DND-41 (cell line): ENCODE data around the gene NPPB.

ENCODE experiments used
- EZH2 ChIP-seq: IDR thresholded peaks from 3 replicates; pipeline ENCODE4 v1.6.1; 2012; ENCODE audit warnings: borderline replicate concordance, low read depth, mild to moderate bottlenecking, moderate library complexity, low read length, inconsistent platforms; ENCODE audit not compliant: severe bottlenecking
- TF ChIP-seq, protein P1 (sequence below): IDR thresholded peaks from 2 replicates; pipeline ENCODE4 v1.5.1; 2012; ENCODE audit warnings: borderline replicate concordance, low read length, moderate library complexity, mild to moderate bottlenecking; ENCODE audit not compliant: poor library complexity, severe bottlenecking; ENCODE audit errors: extremely low read depth

DNA sequence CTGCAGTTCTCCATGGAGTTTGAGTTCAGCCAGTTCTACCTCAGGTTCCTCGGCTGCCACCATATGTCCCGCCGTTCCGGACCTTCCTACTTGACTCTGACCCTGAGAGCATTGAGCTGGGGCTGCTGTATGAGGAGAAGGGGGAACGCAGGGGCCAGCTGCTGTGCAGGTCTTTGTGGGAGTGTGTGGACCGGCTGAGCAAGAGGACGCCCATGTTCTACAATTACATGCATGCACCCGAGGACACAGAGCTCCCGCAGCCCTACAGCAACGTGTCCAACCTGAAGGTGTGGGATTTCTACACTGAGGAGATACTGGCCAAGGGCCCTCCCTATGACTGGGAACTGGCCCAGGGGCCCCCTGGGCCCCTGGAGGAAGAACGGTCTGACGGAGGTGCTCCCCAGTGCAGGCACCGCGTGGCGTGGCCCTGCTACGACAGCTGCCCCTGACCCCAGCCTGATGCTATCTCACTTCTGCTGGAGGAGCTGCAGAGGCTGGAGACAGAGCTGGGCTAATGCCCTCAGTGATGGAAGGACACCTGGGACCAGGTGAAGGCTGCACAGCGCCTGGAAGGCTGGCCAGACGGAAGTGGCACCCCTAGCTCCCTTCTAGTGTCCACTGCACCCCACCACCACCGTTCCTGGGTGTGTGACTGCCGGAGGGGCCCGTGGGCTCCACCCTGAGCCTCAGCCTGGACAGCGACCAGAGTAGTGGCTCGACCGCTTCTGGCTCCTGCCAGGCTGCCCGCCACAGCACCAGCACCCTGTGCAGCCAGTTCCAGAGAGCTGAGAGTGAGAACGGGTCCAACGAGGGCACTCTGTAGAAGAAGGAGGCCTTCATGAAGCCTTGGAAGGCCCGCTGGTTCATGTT, 20.8 kb upstream of the NPPB start:
- TF ChIP-seq, protein P1, sequence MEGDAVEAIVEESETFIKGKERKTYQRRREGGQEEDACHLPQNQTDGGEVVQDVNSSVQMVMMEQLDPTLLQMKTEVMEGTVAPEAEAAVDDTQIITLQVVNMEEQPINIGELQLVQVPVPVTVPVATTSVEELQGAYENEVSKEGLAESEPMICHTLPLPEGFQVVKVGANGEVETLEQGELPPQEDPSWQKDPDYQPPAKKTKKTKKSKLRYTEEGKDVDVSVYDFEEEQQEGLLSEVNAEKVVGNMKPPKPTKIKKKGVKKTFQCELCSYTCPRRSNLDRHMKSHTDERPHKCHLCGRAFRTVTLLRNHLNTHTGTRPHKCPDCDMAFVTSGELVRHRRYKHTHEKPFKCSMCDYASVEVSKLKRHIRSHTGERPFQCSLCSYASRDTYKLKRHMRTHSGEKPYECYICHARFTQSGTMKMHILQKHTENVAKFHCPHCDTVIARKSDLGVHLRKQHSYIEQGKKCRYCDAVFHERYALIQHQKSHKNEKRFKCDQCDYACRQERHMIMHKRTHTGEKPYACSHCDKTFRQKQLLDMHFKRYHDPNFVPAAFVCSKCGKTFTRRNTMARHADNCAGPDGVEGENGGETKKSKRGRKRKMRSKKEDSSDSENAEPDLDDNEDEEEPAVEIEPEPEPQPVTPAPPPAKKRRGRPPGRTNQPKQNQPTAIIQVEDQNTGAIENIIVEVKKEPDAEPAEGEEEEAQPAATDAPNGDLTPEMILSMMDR = no peak
- no peak for TF ChIP-seq EZH2
